GM12878 (cell line): ENCODE results near the gene VPS13C. TPM values are rescaled to one million over a fixed set of nuclear protein-coding genes. Genes with fewer than 3 reads are reported as not detected.

Experiments used
- ATAC-seq: fragments of 200-7000 bp; cut with Tn5 transposase; 3 replicates; pipeline ENCODE4 v1.9.1; 2020; ENCODE audit warnings: mild to moderate bottlenecking, moderate library complexity
- BruUV-seq: library from RNA; stranded (reverse); fragments of 400-500 nt; replicated peaks from 2 replicates; lab custom pipeline; 2021; lab: Mats Ljungman, UMichigan
- CTCF ChIA-PET: fragments of 300-600 bp; sonication (Branson Sonifier 250); formaldehyde crosslinking; extraction: SDS; loops from one replicate; lab custom pipeline; 2021; ENCODE audit warnings: inconsistent platforms; lab: Yijun Ruan, JAX
- POLR2A ChIA-PET: fragments of 350-600 bp; formaldehyde crosslinking; extraction: SDS; loops from one replicate; lab custom pipeline; 2021; ENCODE audit warnings: inconsistent platforms; lab: Charles Lee
- RAD21 ChIA-PET: fragments of 300-600 bp; sonication (Branson Sonifier 250); formaldehyde crosslinking; loops from one replicate; lab custom pipeline; 2023; ENCODE audit warnings: antibody characterized with exemption; ENCODE audit not compliant: unreplicated experiment; lab: Charles Lee
- SMC1A ChIA-PET: fragments of 300-600 bp; sonication (Branson Sonifier 250); formaldehyde crosslinking; loops from one replicate; lab custom pipeline; 2023; ENCODE audit not compliant: unreplicated experiment, uncharacterized antibody; lab: Charles Lee
- DNase-seq: peaks from one replicate; pipeline ENCODE4 v3.0.0-alpha.2; 2011; ENCODE audit warnings: low read depth, low spot score
- FAIRE-seq: peaks from 3 replicates; lab custom pipeline; 2011; peaks lifted over from hg19 to GRCh38; lab: Jason Lieb, UNC
- H2AFZ ChIP-seq: 2 replicates; pipeline ENCODE4 v1.6.0; 2011; ENCODE audit warnings: low read depth, low read length, control low read depth; ENCODE audit not compliant: control insufficient read depth
- H3K27ac ChIP-seq: 2 replicates; pipeline ENCODE4 v1.5.1; 2011; ENCODE audit warnings: control low read depth; ENCODE audit not compliant: control insufficient read depth, insufficient read depth
- H3K27me3 ChIP-seq, 2 experiments: replicated peaks in 1 of 2; 2 replicates each; pipeline versions ENCODE4 v1.6.0 to v1.6.1; 2011; ENCODE audit warnings: low read length in 1 of 2; ENCODE audit not compliant: control insufficient read depth in 2 of 2, insufficient read depth in 2 of 2
- H3K36me3 ChIP-seq, 2 experiments: 2 replicates each; pipeline ENCODE4 v1.5.1; 2011; ENCODE audit warnings: low read length in 1 of 2; ENCODE audit not compliant: control insufficient read depth in 2 of 2, insufficient read depth in 2 of 2
- H3K4me1 ChIP-seq: 2 replicates; pipeline ENCODE4 v1.6.1; 2011; ENCODE audit warnings: mild to moderate bottlenecking, low read length, moderate library complexity, mixed read lengths; ENCODE audit not compliant: control insufficient read depth, insufficient read depth
- H3K4me2 ChIP-seq: 2 replicates; pipeline ENCODE4 v1.6.0; 2011; ENCODE audit warnings: control low read depth; ENCODE audit not compliant: control insufficient read depth, insufficient read depth
- H3K4me3 ChIP-seq: fragments of 200-600 bp; sonication (generic); 2 replicates; pipeline ENCODE4 v1.5.1; 2016
- H3K79me2 ChIP-seq: 2 replicates; pipeline ENCODE4 v1.6.0; 2011; ENCODE audit warnings: low read length; ENCODE audit not compliant: control insufficient read depth, insufficient read depth
- H3K9ac ChIP-seq: 2 replicates; pipeline ENCODE4 v1.8.0; 2011; ENCODE audit warnings: low read length, control low read depth, mixed read lengths; ENCODE audit not compliant: control insufficient read depth, insufficient read depth
- H3K9me3 ChIP-seq: replicated peaks from 3 replicates; pipeline ENCODE4 v1.5.1; 2011; ENCODE audit warnings: mild to moderate bottlenecking, low read length; ENCODE audit not compliant: control insufficient read depth, insufficient read depth
- H4K20me1 ChIP-seq: 2 replicates; pipeline ENCODE4 v1.6.0; 2011; ENCODE audit not compliant: control insufficient read depth, insufficient read depth
- BCL11A ChIP-seq: IDR thresholded peaks from 2 replicates; pipeline ENCODE4 v1.6.1; 2011; ENCODE audit warnings: low read depth, low read length
- CBFB ChIP-seq: IDR thresholded peaks from 2 replicates; pipeline ENCODE4 v1.6.1; 2016; ENCODE audit warnings: antibody characterized with exemption, low read depth
- CBX3 ChIP-seq: fragments of 200-600 bp; sonication (generic); IDR thresholded peaks from 2 replicates; pipeline ENCODE4 v1.6.1; 2016; ENCODE audit warnings: low read depth, borderline replicate concordance
- CHD4 ChIP-seq: fragments of 200-600 bp; sonication (generic); IDR thresholded peaks from 2 replicates; pipeline ENCODE4 v1.6.1; 2016; ENCODE audit warnings: mild to moderate bottlenecking
- EED ChIP-seq: sonication (generic); IDR thresholded peaks from 2 replicates; pipeline ENCODE4 v1.6.1; 2016; ENCODE audit warnings: antibody characterized with exemption, low read depth
- EGR1 ChIP-seq, 2 experiments: IDR thresholded peaks; 1 replicate in 1 of 2; 2 replicates in 1 of 2; pipeline ENCODE4 v1.6.1; 2011 to 2012; ENCODE audit warnings: low read depth in 2 of 2, low read length in 2 of 2, borderline replicate concordance in 1 of 2, mild to moderate bottlenecking in 1 of 2, moderate library complexity in 1 of 2
- ESRRA ChIP-seq: IDR thresholded peaks from 2 replicates; pipeline ENCODE4 v1.6.1; 2012; ENCODE audit warnings: mild to moderate bottlenecking, low read length, improper control_type of control experiment
- HDAC6 ChIP-seq: fragments of 200-600 bp; sonication (generic); IDR thresholded peaks from one replicate; pipeline ENCODE4 v1.8.0; 2017; ENCODE audit warnings: antibody characterized with exemption; ENCODE audit not compliant: unreplicated experiment
- IKZF2 ChIP-seq, 2 experiments: fragments of 450-650 bp; IDR thresholded peaks; 2 replicates each; pipeline ENCODE4 v1.6.1; 2017; ENCODE audit warnings: mild to moderate bottlenecking in 2 of 2, moderate library complexity in 2 of 2
- LARP7 ChIP-seq: fragments of 450-650 bp; IDR thresholded peaks from 2 replicates; pipeline ENCODE4 v1.6.1; 2017; ENCODE audit warnings: mild to moderate bottlenecking
- MTA2 ChIP-seq: fragments of 450-650 bp; IDR thresholded peaks from 2 replicates; pipeline ENCODE4 v1.6.1; 2016; ENCODE audit warnings: low read depth, mild to moderate bottlenecking, moderate library complexity
- RB1 ChIP-seq: fragments of 450-650 bp; formaldehyde crosslinking; IDR thresholded peaks from 2 replicates; pipeline ENCODE4 v1.6.1; 2017; ENCODE audit warnings: mild to moderate bottlenecking, borderline replicate concordance
- RBBP5 ChIP-seq: fragments of 200-600 bp; sonication (generic); conservative IDR thresholded peaks from 2 replicates; pipeline ENCODE4 v1.6.1; 2016
- RCOR1 ChIP-seq: conservative IDR thresholded peaks from 2 replicates; pipeline ENCODE4 v1.6.1; 2012; ENCODE audit warnings: low read depth, low read length, improper control_type of control experiment
- WGBS: methylation state at CpG from one replicate; pipeline ENCODE4 v1.1.6; 2016; ENCODE audit warnings: low lambda C conversion rate; ENCODE audit not compliant: insufficient replicate concordance, insufficient coverage; ENCODE audit errors: missing lambda C conversion rate; 5-methylcytosine and 5-hydroxymethylcytosine counted together
- in situ Hi-C: fragments of 300-500 bp; cut with MboI; formaldehyde crosslinking; loops from 9 replicates; pipeline ENCODE4 v1.14.3; 2018; ENCODE audit warnings: mixed read lengths
- intact Hi-C: fragments of 100-400 bp; cut with micrococcal nuclease; formaldehyde crosslinking; loops from one replicate; pipeline ENCODE4 v1.14.2; 2022; ENCODE audit not compliant: unreplicated experiment
- polyA plus RNA-seq, 11 experiments: library from polyadenylated mRNA; depleted of rRNA in 4 of 11; unstranded in 6 of 11; stranded (reverse) in 5 of 11; fragments of >200 nt; fragmentation: Nextera tagmentation in 4 of 11; fragmentation: Illumina TruSeq in 1 of 11; extraction: Ambion mirVana in 4 of 11; extraction: Trizol in 1 of 11; gene quantifications; 1 replicate in 1 of 11; 2 replicates in 10 of 11; pipeline versions ENCODE4 v1.2.1 to v1.2.3, GENCODE V29; 2011 to 2016; ENCODE audit warnings: inconsistent platforms in 2 of 11, missing spikeins in 2 of 11, low read depth in 1 of 11
- total RNA-seq, 4 experiments: library from RNA; depleted of rRNA in 3 of 4; stranded (reverse); fragments of >200 nt in 3 of 4; fragmentation: Illumina TruSeq in 1 of 4; extraction: Trizol in 1 of 4; gene quantifications; 2 replicates each; pipeline versions ENCODE4 v1.2.1 to v1.2.3, GENCODE V29; 2013 to 2021
- TF ChIP-seq, protein P1 (sequence below), 3 experiments: IDR thresholded peaks in 2 of 3; conservative IDR thresholded peaks in 1 of 3; 2 replicates each; pipeline ENCODE4 v1.5.1; 2011; ENCODE audit warnings: low read depth in 3 of 3, low read length in 3 of 3, mild to moderate bottlenecking in 3 of 3, control low read depth in 2 of 3, moderate library complexity in 2 of 3, inconsistent platforms in 1 of 3, mixed read lengths in 1 of 3; ENCODE audit not compliant: control insufficient read depth in 2 of 3, insufficient read depth in 1 of 3; ENCODE audit errors: extremely low read depth in 1 of 3
- TF ChIP-seq, protein P2 (sequence below): IDR thresholded peaks from 2 replicates; pipeline ENCODE4 v1.6.1; 2011; ENCODE audit warnings: low read depth, low read length, improper control_type of control experiment, borderline replicate concordance
- TF ChIP-seq, protein P3 (sequence below): IDR thresholded peaks from 2 replicates; pipeline ENCODE4 v1.6.1; 2012; ENCODE audit warnings: low read length, inconsistent platforms
- TF ChIP-seq, protein P4 (sequence below): fragments of 450-650 bp; IDR thresholded peaks from 2 replicates; pipeline ENCODE4 v1.6.1; 2018; ENCODE audit warnings: mild to moderate bottlenecking, low read depth, moderate library complexity; ENCODE audit not compliant: partially characterized antibody

VPS13C gene
- total and polyA plus RNA-seq, 10 of the 15 experiments (the other 5 are each of a cell fraction or from before 2014, with no cell fraction given) = 9.3 to 53.1 (median 31.8) TPM

DNA sequence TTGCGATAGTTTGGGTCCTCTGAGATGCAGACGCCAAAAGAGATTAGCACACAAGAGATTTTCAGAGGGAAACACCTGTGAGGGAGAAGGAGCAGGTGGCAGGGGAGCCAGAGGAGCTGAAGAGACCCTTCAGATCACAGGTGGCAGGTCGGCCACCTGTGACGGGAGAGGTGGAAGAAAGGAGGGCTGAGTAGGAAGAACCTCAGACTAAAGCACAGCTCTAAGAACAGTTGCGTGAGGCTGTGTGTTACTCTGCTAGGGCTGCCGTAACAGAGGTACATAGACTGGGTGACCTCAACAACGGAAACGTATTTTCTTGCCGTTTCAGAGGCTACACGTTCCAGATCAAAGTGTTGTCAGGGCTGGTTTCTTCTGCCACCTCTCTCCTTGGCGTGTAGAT is 45.0 kb upstream of the VPS13C start (continued):
- TF ChIP-seq HDAC6 (no peak), EGR1 (IDR thresholded peaks at IDR 0.05; ENCODE audit: borderline replicate concordance in 1 of 2, low read depth in 2 of 2, low read length in 2 of 2) (no peak)
- TF ChIP-seq, all 136 proteins: peak for 0

DNA sequence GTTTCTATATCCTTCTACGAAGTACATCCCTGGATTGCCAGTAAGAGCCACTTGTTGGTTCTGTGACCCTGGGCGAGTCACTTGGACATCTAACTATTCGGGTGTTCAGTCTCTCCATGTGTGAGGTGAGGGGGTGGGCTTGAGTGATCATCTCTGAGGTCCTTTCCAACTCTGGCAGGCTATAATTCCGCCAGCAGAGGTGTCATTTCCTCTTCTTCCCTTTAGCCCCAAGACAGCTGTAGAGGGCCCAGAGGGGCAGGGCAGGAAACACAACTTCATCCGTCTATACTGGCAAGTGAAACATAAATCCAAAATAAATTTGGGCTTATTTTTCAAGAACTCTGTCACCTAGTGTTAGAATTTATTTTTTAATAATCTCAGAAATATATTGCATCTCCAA is 44.6 kb upstream of the VPS13C start:
- DNase-seq (no peak), FAIRE-seq (no peak), ATAC-seq (no peak)
- ChIA-PET POLR2A (no interaction called here), CTCF (no interaction called here), SMC1A (no interaction called here), RAD21 (no interaction called here)
- H3K9ac ChIP-seq = no peak overlapping the region
- no peaks in the 10 kb centered on the region for H3K4me1 ChIP-seq
- H3K79me2 ChIP-seq = no peaks in the 10 kb centered on the region
- no peak overlapping the region for H3K27ac ChIP-seq
- H3K4me2 ChIP-seq = no peak overlapping the region
- no peak overlapping the region for H3K4me3 ChIP-seq
- in situ Hi-C loops = no loop called here
- H3K9me3 ChIP-seq = no peaks in the 10 kb centered on the region
- BruUV-seq = no TSS peak
- H2AFZ ChIP-seq = no peak overlapping the region
- no peaks in the 10 kb centered on the region; a peak in 1 of 4 replicates for H3K27me3 ChIP-seq
- no peaks in the 10 kb centered on the region for H3K36me3 ChIP-seq
- WGBS = 4% methylated on average over 5 of the region's 5 CpGs
- H4K20me1 ChIP-seq = no peaks in the 10 kb centered on the region
- intact Hi-C loops = no loop called here
- TF ChIP-seq, protein P1, sequence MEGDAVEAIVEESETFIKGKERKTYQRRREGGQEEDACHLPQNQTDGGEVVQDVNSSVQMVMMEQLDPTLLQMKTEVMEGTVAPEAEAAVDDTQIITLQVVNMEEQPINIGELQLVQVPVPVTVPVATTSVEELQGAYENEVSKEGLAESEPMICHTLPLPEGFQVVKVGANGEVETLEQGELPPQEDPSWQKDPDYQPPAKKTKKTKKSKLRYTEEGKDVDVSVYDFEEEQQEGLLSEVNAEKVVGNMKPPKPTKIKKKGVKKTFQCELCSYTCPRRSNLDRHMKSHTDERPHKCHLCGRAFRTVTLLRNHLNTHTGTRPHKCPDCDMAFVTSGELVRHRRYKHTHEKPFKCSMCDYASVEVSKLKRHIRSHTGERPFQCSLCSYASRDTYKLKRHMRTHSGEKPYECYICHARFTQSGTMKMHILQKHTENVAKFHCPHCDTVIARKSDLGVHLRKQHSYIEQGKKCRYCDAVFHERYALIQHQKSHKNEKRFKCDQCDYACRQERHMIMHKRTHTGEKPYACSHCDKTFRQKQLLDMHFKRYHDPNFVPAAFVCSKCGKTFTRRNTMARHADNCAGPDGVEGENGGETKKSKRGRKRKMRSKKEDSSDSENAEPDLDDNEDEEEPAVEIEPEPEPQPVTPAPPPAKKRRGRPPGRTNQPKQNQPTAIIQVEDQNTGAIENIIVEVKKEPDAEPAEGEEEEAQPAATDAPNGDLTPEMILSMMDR (IDR thresholded peaks at IDR 0.05 in 2 of 3, conservative IDR thresholded peaks at IDR 0.05 in 1 of 3; ENCODE audit: control insufficient read depth in 2 of 3, extremely low read depth in 1 of 3, insufficient read depth in 1 of 3, low read depth in 3 of 3, low read length in 3 of 3) = no peak
- no peak for TF ChIP-seq EED
- no peak for TF ChIP-seq CBFB
- TF ChIP-seq LARP7 = no peak
- TF ChIP-seq, protein P2, sequence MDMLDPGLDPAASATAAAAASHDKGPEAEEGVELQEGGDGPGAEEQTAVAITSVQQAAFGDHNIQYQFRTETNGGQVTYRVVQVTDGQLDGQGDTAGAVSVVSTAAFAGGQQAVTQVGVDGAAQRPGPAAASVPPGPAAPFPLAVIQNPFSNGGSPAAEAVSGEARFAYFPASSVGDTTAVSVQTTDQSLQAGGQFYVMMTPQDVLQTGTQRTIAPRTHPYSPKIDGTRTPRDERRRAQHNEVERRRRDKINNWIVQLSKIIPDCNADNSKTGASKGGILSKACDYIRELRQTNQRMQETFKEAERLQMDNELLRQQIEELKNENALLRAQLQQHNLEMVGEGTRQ = no peak
- TF ChIP-seq IKZF2 (IDR thresholded peaks at IDR 0.05) = no peak
- TF ChIP-seq MTA2 = no peak
- no peak for TF ChIP-seq RCOR1
- TF ChIP-seq RBBP5 = no peak
- TF ChIP-seq, protein P3, sequence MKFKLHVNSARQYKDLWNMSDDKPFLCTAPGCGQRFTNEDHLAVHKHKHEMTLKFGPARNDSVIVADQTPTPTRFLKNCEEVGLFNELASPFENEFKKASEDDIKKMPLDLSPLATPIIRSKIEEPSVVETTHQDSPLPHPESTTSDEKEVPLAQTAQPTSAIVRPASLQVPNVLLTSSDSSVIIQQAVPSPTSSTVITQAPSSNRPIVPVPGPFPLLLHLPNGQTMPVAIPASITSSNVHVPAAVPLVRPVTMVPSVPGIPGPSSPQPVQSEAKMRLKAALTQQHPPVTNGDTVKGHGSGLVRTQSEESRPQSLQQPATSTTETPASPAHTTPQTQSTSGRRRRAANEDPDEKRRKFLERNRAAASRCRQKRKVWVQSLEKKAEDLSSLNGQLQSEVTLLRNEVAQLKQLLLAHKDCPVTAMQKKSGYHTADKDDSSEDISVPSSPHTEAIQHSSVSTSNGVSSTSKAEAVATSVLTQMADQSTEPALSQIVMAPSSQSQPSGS = no peak
- TF ChIP-seq ESRRA = no peak
- TF ChIP-seq, protein P4, sequence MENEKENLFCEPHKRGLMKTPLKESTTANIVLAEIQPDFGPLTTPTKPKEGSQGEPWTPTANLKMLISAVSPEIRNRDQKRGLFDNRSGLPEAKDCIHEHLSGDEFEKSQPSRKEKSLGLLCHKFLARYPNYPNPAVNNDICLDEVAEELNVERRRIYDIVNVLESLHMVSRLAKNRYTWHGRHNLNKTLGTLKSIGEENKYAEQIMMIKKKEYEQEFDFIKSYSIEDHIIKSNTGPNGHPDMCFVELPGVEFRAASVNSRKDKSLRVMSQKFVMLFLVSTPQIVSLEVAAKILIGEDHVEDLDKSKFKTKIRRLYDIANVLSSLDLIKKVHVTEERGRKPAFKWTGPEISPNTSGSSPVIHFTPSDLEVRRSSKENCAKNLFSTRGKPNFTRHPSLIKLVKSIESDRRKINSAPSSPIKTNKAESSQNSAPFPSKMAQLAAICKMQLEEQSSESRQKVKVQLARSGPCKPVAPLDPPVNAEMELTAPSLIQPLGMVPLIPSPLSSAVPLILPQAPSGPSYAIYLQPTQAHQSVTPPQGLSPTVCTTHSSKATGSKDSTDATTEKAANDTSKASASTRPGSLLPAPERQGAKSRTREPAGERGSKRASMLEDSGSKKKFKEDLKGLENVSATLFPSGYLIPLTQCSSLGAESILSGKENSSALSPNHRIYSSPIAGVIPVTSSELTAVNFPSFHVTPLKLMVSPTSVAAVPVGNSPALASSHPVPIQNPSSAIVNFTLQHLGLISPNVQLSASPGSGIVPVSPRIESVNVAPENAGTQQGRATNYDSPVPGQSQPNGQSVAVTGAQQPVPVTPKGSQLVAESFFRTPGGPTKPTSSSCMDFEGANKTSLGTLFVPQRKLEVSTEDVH = no peak
- no peak for TF ChIP-seq CHD4
- TF ChIP-seq RB1 = no peak
- TF ChIP-seq CBX3 = no peak
- TF ChIP-seq BCL11A = no peak
